IPS-11a (cell line): ENCODE data around the gene BCAR3.

Experiments
- H3K4me3 ChIP-seq: one replicate; pipeline ENCODE4 v1.5.1; 2013; ENCODE audit warnings: low read depth, low read length, control low read depth

Gene BCAR3

DNA sequence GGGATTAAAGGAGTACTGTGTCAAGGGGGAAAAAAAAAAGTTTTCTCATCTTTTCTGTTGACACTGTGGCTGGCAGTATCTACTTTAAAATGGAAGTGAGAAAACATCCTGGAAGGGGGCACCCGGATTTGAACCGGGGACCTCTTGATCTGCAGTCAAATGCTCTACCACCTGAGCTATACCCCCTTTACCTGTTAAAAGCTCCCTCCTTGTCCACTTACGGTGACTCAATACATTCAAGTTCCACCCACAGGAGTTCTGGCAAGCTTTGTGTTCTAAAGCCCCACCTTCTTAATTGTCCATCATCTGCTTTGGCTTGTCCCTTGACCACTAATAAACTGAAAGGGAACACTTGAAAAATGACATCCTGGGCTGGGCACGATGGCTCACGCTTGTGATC, 165.5 kb downstream of the BCAR3 start:
- H3K4me3 ChIP-seq: no peak overlapping the region
